Activated CD8-positive, alpha-beta memory T cell treated with anti-CD3 and anti-CD28 coated beads, Interleukin-2, amount 50 U/mL, for 4 hours (primary cell): ENCODE measurements around the gene SUPT6H.
"Not testable (repeated sequence)": the region's sequence is repeated elsewhere in the genome, so short reads cannot be mapped to it uniquely, and the experiment has no call there.

Experiments used
- DNase-seq: peaks from one replicate; pipeline ENCODE4 v3.0.0-alpha.2; 2020

SUPT6H gene

GRCh38 chr17:28655160-28655559 lies 6.8 kb upstream of the SUPT6H start:
- DNase-seq: no peak

GRCh38 chr17:28657756-28658155 lies 4.2 kb upstream of the SUPT6H start:
- no peak for DNase-seq

GRCh38 chr17:28658342-28658741 lies 3.7 kb upstream of the SUPT6H start:
- DNase-seq: not testable (repeated sequence)

GRCh38 chr17:28658766-28659496 lies 3.1 kb upstream of the SUPT6H start:
- not testable (repeated sequence) for DNase-seq

GRCh38 chr17:28659497-28659881 lies 2.5 kb upstream of the SUPT6H start:
- not testable (repeated sequence) for DNase-seq

- DNase-seq: no peak
These were observed 473 bp downstream of the SUPT6H start for GRCh38 chr17:28662527-28662829.

GRCh38 chr17:28663723-28664122 lies 1.7 kb downstream of the SUPT6H start:
- DNase-seq: no peak

GRCh38 chr17:28665994-28666393 lies 4.0 kb downstream of the SUPT6H start:
- no peak for DNase-seq

GRCh38 chr17:28667870-28668269 lies 5.9 kb downstream of the SUPT6H start:
- no peak for DNase-seq

GRCh38 chr17:28669918-28670317 lies 7.9 kb downstream of the SUPT6H start:
- no peak for DNase-seq

GRCh38 chr17:28675490-28675889 lies 13.5 kb downstream of the SUPT6H start:
- no peak for DNase-seq

- DNase-seq: no peak
These were observed 14.0 kb downstream of the SUPT6H start for GRCh38 chr17:28675980-28676379.

- no peak for DNase-seq
These were observed 20.6 kb downstream of the SUPT6H start for GRCh38 chr17:28682655-28683054.

- DNase-seq: no peak
These were observed 23.0 kb downstream of the SUPT6H start for GRCh38 chr17:28684963-28685362.

GRCh38 chr17:28685366-28685765 lies 23.4 kb downstream of the SUPT6H start:
- no peak for DNase-seq

- no peak for DNase-seq
These were observed 24.3 kb downstream of the SUPT6H start for GRCh38 chr17:28686296-28686695.

GRCh38 chr17:28688481-28688880 lies 26.5 kb downstream of the SUPT6H start:
- DNase-seq: no peak

- DNase-seq: no peak
These were observed 27.0 kb downstream of the SUPT6H start for GRCh38 chr17:28689011-28689410.

- no peak for DNase-seq
These were observed 31.9 kb downstream of the SUPT6H start for GRCh38 chr17:28693869-28694268.

- DNase-seq: no peak
These were observed 36.4 kb downstream of the SUPT6H start for GRCh38 chr17:28698253-28698941.

GRCh38 chr17:28700278-28700677 lies 38.3 kb downstream of the SUPT6H start:
- DNase-seq: no peak

GRCh38 chr17:28700830-28701492 lies 39.0 kb downstream of the SUPT6H start:
- no peak for DNase-seq

GRCh38 chr17:28702026-28702751 lies 40.2 kb downstream of the SUPT6H start:
- no peak for DNase-seq

- DNase-seq: no peak
These were observed 40.7 kb downstream of the SUPT6H start for GRCh38 chr17:28702752-28703150.
